SK-N-SH (cell line): Measurements from ENCODE around the gene CYP27B1. TPM values are rescaled to one million over a fixed set of nuclear protein-coding genes. Genes with fewer than 3 reads are reported as not detected.

ENCODE experiments used
- CTCF ChIA-PET: fragments of 300-600, 350-600 bp; formaldehyde crosslinking; extraction: SDS; loops from one replicate; lab custom pipeline; 2021; lab: Yijun Ruan, JAX
- POLR2A ChIA-PET: fragments of 350-600 bp; sonication (Branson Sonifier 250); formaldehyde crosslinking; extraction: SDS; loops from one replicate; lab custom pipeline; 2020; ENCODE audit warnings: antibody characterized with exemption, inconsistent platforms; lab: Yijun Ruan, JAX
- DNase-seq: peaks from one replicate; pipeline ENCODE4 v3.0.0; 2012
- H2AFZ ChIP-seq: fragments of 200-600 bp; sonication (generic); 2 replicates; pipeline ENCODE4 v1.8.1; 2016; ENCODE audit warnings: antibody characterized with exemption, mild to moderate bottlenecking, low read depth
- H3F3A ChIP-seq: fragments of 200-600 bp; sonication (generic); replicated peaks from 2 replicates; pipeline ENCODE3; 2016; ENCODE audit warnings: antibody characterized with exemption, mild to moderate bottlenecking; ENCODE audit not compliant: insufficient read depth
- H3K27ac ChIP-seq, 2 experiments: fragments of 200-500 bp in 1 of 2; fragments of 200-600 bp in 1 of 2; sonication (Bioruptor generic) in 1 of 2; sonication (generic), shearing (Covaris generic) in 1 of 2; 2 replicates each; pipeline versions ENCODE4 v1.5.1 to v1.6.1; 2014 to 2016; ENCODE audit warnings: low read depth in 2 of 2, inconsistent platforms in 1 of 2, low read length in 1 of 2, mild to moderate bottlenecking in 1 of 2, mixed read lengths in 1 of 2
- H3K27me3 ChIP-seq: fragments of 200-600 bp; sonication (generic), shearing (Covaris generic); 2 replicates; pipeline ENCODE4 v1.6.1; 2016; ENCODE audit warnings: mixed run types; ENCODE audit not compliant: insufficient read depth
- H3K36me3 ChIP-seq, 2 experiments: fragments of 200-500 bp in 1 of 2; fragments of 200-600 bp in 1 of 2; sonication (Bioruptor generic) in 1 of 2; sonication (generic) in 1 of 2; replicated peaks in 1 of 2; 2 replicates each; pipeline versions ENCODE3 to v1.5.1; 2014 to 2016; ENCODE audit warnings: low read length in 1 of 2, mild to moderate bottlenecking in 1 of 2; ENCODE audit not compliant: insufficient read depth in 2 of 2, control insufficient read depth in 1 of 2
- H3K4me1 ChIP-seq, 2 experiments: fragments of 200-500 bp in 1 of 2; fragments of 200-600 bp in 1 of 2; sonication (Bioruptor generic) in 1 of 2; sonication (generic), shearing (Covaris generic) in 1 of 2; 2 replicates each; pipeline versions ENCODE4 v1.5.1 to v1.6.1; 2014 to 2016; ENCODE audit warnings: low read depth in 1 of 2, low read length in 1 of 2, mixed run types in 1 of 2; ENCODE audit not compliant: insufficient read depth in 2 of 2, control insufficient read depth in 1 of 2
- H3K4me2 ChIP-seq: fragments of 200-600 bp; sonication (generic), shearing (Covaris generic); 2 replicates; pipeline ENCODE4 v1.6.1; 2017; ENCODE audit warnings: mixed run types
- H3K4me3 ChIP-seq, 2 experiments: fragments of 200-500 bp in 1 of 2; fragments of 200-600 bp in 1 of 2; sonication (Bioruptor generic) in 1 of 2; sonication (generic), shearing (Covaris generic) in 1 of 2; 2 replicates each; pipeline versions ENCODE4 v1.5.1 to v1.8.1; 2014 to 2016; ENCODE audit warnings: low read depth in 2 of 2, inconsistent platforms in 1 of 2, low read length in 1 of 2, mild to moderate bottlenecking in 1 of 2, mixed read lengths in 1 of 2, moderate library complexity in 1 of 2
- H3K79me2 ChIP-seq: fragments of 200-600 bp; sonication (generic); 2 replicates; pipeline ENCODE4 v1.8.1; 2017; ENCODE audit warnings: mild to moderate bottlenecking; ENCODE audit not compliant: insufficient read depth
- H3K9ac ChIP-seq: fragments of 200-600 bp; sonication (generic); 2 replicates; pipeline ENCODE4 v1.6.1; 2017; ENCODE audit warnings: mixed run types
- H3K9me2 ChIP-seq: fragments of 200-600 bp; sonication (generic); 2 replicates; pipeline ENCODE4 v1.6.1; 2017; ENCODE audit warnings: mixed run types
- H3K9me3 ChIP-seq: fragments of 200-600 bp; sonication (generic); 2 replicates; pipeline ENCODE4 v1.6.1; 2017; ENCODE audit warnings: mixed run types, mild to moderate bottlenecking, moderate library complexity
- H4K20me1 ChIP-seq: fragments of 200-600 bp; sonication (generic); 2 replicates; pipeline ENCODE4 v1.6.1; 2017; ENCODE audit warnings: mild to moderate bottlenecking, mixed run types; ENCODE audit not compliant: insufficient read depth
- CHD2 ChIP-seq: fragments of 150-350 bp; IDR thresholded peaks from 2 replicates; pipeline ENCODE4 v1.6.1; 2018; ENCODE audit warnings: low read length; ENCODE audit not compliant: partially characterized antibody
- ELF1 ChIP-seq: IDR thresholded peaks from 2 replicates; pipeline ENCODE4 v1.4.0; 2012
- EP300 ChIP-seq, 2 experiments: IDR thresholded peaks; 2 replicates each; pipeline versions ENCODE4 v1.4.0 to v1.6.1; 2012; ENCODE audit warnings: borderline replicate concordance in 1 of 2, low read depth in 1 of 2, low read length in 1 of 2
- FOSL2 ChIP-seq: IDR thresholded peaks from 2 replicates; pipeline ENCODE4 v1.4.0; 2012; ENCODE audit warnings: low read depth, mild to moderate bottlenecking, moderate library complexity, borderline replicate concordance
- FOXJ3 ChIP-seq: sonication (generic); formaldehyde crosslinking; IDR thresholded peaks from 2 replicates; pipeline ENCODE4 v1.5.1; 2020; ENCODE audit warnings: mild to moderate bottlenecking, missing genetic modification reagents
- FOXM1 ChIP-seq: IDR thresholded peaks from 2 replicates; pipeline ENCODE4 v1.4.0; 2012; ENCODE audit warnings: low read depth, mild to moderate bottlenecking
- GATA2 ChIP-seq: sonication (generic); formaldehyde crosslinking; IDR thresholded peaks from 2 replicates; pipeline ENCODE4 v1.5.0; 2020; ENCODE audit warnings: mild to moderate bottlenecking, missing genetic modification reagents
- MEF2A ChIP-seq: IDR thresholded peaks from 2 replicates; pipeline ENCODE4 v1.4.0; 2012; ENCODE audit warnings: low read depth, borderline replicate concordance
- MXI1 ChIP-seq: IDR thresholded peaks from 2 replicates; pipeline ENCODE4 v1.6.1; 2012; ENCODE audit warnings: mild to moderate bottlenecking, low read depth, low read length, improper control_type of control experiment
- NFIC ChIP-seq: IDR thresholded peaks from 2 replicates; pipeline ENCODE4 v1.4.0; 2012; ENCODE audit warnings: borderline replicate concordance
- RCOR1 ChIP-seq: fragments of 150-350 bp; IDR thresholded peaks from 2 replicates; pipeline ENCODE4 v1.6.1; 2017; ENCODE audit warnings: antibody characterized with exemption, low read length
- RXRA ChIP-seq: IDR thresholded peaks from 2 replicates; pipeline ENCODE4 v1.4.0; 2012; ENCODE audit warnings: low read depth, mild to moderate bottlenecking, borderline replicate concordance
- SIN3A ChIP-seq: IDR thresholded peaks from 2 replicates; pipeline ENCODE4 v1.6.1; 2012; ENCODE audit warnings: low read depth, mild to moderate bottlenecking, low read length, moderate library complexity, borderline replicate concordance
- SMC3 ChIP-seq: IDR thresholded peaks from 2 replicates; pipeline ENCODE4 v1.6.1; 2012; ENCODE audit warnings: low read depth, low read length, improper control_type of control experiment
- TAF1 ChIP-seq: IDR thresholded peaks from 2 replicates; pipeline ENCODE4 v1.6.1; 2012; ENCODE audit warnings: low read depth, mild to moderate bottlenecking, low read length, moderate library complexity, borderline replicate concordance
- TCF12 ChIP-seq: IDR thresholded peaks from 2 replicates; pipeline ENCODE4 v1.4.0; 2012
- WGBS: methylation state at CpG from one replicate; pipeline ENCODE4 v1.1.6; 2017; ENCODE audit warnings: low lambda C conversion rate; 5-methylcytosine and 5-hydroxymethylcytosine counted together
- polyA plus RNA-seq, 3 experiments: library from polyadenylated mRNA; depleted of rRNA; stranded (reverse); fragments of >200 nt; gene quantifications; 2 replicates each; pipeline ENCODE4 v1.2.3, GENCODE V29; 2012
- TF ChIP-seq, protein P1 (sequence below): fragments of 200-600 bp; sonication (generic); IDR thresholded peaks from 2 replicates; pipeline ENCODE4 v1.6.1; 2017; ENCODE audit warnings: antibody characterized with exemption, mild to moderate bottlenecking, moderate library complexity
- TF ChIP-seq, protein P2 (sequence below): IDR thresholded peaks from 2 replicates; pipeline ENCODE4 v1.6.1; 2012; ENCODE audit warnings: mild to moderate bottlenecking, low read depth, low read length, moderate library complexity
- TF ChIP-seq, protein P3 (sequence below): fragments of 150-350 bp; IDR thresholded peaks from 2 replicates; pipeline ENCODE4 v1.6.1; 2017; ENCODE audit warnings: antibody characterized with exemption, low read length, low read depth, borderline replicate concordance
- TF ChIP-seq, protein P4 (sequence below): IDR thresholded peaks from 2 replicates; pipeline ENCODE4 v1.4.0; 2012; ENCODE audit warnings: low read depth
- TF ChIP-seq, protein P5 (sequence below): IDR thresholded peaks from 2 replicates; pipeline ENCODE4; 2012

The CYP27B1 gene
- polyA plus RNA-seq, 1 of the 3 experiments (the other 2 are of a cell fraction) = 1.7 TPM

DNA sequence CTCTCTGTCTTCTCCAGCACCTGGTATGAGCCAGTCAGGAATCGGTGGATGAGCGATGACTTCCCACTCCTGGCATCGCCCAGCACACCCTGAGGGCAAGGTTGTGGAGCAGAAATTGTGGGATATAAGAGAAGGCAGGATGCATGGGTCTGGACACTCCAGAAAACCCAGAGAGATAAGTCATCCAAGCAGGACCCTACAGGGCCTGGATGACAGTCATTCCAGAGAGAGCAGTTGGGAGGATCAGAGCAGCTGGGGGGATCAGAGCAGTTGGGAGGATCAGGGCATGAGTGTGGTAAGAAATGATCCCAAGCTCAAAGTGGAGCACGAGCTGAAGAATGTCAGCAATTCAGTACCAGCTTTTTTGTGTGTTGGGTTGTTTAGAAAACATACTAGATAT lies 32.3 kb downstream of the CYP27B1 start:
- TF ChIP-seq, protein P1, sequence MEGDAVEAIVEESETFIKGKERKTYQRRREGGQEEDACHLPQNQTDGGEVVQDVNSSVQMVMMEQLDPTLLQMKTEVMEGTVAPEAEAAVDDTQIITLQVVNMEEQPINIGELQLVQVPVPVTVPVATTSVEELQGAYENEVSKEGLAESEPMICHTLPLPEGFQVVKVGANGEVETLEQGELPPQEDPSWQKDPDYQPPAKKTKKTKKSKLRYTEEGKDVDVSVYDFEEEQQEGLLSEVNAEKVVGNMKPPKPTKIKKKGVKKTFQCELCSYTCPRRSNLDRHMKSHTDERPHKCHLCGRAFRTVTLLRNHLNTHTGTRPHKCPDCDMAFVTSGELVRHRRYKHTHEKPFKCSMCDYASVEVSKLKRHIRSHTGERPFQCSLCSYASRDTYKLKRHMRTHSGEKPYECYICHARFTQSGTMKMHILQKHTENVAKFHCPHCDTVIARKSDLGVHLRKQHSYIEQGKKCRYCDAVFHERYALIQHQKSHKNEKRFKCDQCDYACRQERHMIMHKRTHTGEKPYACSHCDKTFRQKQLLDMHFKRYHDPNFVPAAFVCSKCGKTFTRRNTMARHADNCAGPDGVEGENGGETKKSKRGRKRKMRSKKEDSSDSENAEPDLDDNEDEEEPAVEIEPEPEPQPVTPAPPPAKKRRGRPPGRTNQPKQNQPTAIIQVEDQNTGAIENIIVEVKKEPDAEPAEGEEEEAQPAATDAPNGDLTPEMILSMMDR = no peak
- no peak for TF ChIP-seq CHD2
- TF ChIP-seq SIN3A = no peak
- TF ChIP-seq, protein P2, sequence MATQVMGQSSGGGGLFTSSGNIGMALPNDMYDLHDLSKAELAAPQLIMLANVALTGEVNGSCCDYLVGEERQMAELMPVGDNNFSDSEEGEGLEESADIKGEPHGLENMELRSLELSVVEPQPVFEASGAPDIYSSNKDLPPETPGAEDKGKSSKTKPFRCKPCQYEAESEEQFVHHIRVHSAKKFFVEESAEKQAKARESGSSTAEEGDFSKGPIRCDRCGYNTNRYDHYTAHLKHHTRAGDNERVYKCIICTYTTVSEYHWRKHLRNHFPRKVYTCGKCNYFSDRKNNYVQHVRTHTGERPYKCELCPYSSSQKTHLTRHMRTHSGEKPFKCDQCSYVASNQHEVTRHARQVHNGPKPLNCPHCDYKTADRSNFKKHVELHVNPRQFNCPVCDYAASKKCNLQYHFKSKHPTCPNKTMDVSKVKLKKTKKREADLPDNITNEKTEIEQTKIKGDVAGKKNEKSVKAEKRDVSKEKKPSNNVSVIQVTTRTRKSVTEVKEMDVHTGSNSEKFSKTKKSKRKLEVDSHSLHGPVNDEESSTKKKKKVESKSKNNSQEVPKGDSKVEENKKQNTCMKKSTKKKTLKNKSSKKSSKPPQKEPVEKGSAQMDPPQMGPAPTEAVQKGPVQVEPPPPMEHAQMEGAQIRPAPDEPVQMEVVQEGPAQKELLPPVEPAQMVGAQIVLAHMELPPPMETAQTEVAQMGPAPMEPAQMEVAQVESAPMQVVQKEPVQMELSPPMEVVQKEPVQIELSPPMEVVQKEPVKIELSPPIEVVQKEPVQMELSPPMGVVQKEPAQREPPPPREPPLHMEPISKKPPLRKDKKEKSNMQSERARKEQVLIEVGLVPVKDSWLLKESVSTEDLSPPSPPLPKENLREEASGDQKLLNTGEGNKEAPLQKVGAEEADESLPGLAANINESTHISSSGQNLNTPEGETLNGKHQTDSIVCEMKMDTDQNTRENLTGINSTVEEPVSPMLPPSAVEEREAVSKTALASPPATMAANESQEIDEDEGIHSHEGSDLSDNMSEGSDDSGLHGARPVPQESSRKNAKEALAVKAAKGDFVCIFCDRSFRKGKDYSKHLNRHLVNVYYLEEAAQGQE = no peak
- TF ChIP-seq, protein P3, sequence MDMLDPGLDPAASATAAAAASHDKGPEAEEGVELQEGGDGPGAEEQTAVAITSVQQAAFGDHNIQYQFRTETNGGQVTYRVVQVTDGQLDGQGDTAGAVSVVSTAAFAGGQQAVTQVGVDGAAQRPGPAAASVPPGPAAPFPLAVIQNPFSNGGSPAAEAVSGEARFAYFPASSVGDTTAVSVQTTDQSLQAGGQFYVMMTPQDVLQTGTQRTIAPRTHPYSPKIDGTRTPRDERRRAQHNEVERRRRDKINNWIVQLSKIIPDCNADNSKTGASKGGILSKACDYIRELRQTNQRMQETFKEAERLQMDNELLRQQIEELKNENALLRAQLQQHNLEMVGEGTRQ = no peak
- TF ChIP-seq MEF2A = no peak
- TF ChIP-seq, protein P4, sequence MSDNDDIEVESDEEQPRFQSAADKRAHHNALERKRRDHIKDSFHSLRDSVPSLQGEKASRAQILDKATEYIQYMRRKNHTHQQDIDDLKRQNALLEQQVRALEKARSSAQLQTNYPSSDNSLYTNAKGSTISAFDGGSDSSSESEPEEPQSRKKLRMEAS = no peak
- Histone ChIP-seq H3K9me3 (no peaks in the 10 kb centered on the region), H3K4me1 (peaks cover 0 to 29% of the 10 kb centered on the region in 2 experiments; a peak in 2 of 4 replicates), H3K4me2 (no peak overlapping the region), H2AFZ (no peak overlapping the region), H4K20me1 (no peaks in the 10 kb centered on the region), H3K36me3 (peaks cover 0 to 14% of the 10 kb centered on the region in 2 experiments), H3K79me2 (no peaks in the 10 kb centered on the region), H3K27me3 (no peaks in the 10 kb centered on the region), H3F3A (peaks cover 18% of the 10 kb centered on the region), H3K9ac (no peak overlapping the region), H3K9me2 (no peaks in the 10 kb centered on the region), H3K4me3 (no peak overlapping the region), H3K27ac (no peak overlapping the region)
- CTCF ChIA-PET = interaction anchor here (1.0 to 7.1 kb wide), 9 partner anchors 11 to 276 kb away, joined by 3 to 133 read pairs (median 9); partner anchors contain the start of genes B4GALNT1, GLI1 and OS9
- no peak for DNase-seq
- 89% methylated on average over 4 of the region's 4 CpGs for WGBS
- POLR2A ChIA-PET = interaction anchor here (2.6 to 2.9 kb wide), 2 partner anchors 9 to 10 kb away, joined by 17 to 21 read pairs; partner anchors contain the start of gene TSPAN31

DNA sequence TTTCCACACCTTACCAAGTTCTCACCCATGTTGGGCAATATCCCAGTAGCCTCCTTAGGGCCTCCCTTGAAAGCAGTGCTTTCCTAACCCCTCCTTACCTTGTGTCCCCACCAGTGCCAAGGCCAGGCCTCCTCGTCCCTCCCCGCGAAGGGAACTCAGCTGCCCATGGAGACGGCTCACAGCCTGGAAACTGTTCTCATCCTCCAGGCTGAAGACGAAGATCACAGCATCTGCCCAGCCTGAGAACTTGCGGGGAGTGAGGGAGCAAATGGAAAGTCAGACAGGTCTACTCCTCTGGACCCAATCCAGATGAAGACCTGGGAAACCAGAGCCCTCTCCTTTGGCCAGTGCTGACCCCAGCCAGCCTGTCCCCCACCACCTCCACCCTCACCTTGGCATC lies 33.0 kb downstream of the CYP27B1 start:
- H4K20me1 ChIP-seq = no peaks in the 10 kb centered on the region
- H3K36me3 ChIP-seq = peaks cover 0 to 14% of the 10 kb centered on the region in 2 experiments
- no peaks in the 10 kb centered on the region for H3K9me2 ChIP-seq
- ChIA-PET CTCF (interaction anchor here (5.7 to 7.1 kb wide), 2 partner anchors 10 to 152 kb away, joined by 59 to 133 read pairs; no protein-coding TSS in a partner anchor), POLR2A (no interaction called here)
- H3K79me2 ChIP-seq = no peaks in the 10 kb centered on the region
- H3K9ac ChIP-seq = no peak overlapping the region
- H3F3A ChIP-seq = peaks cover 18% of the 10 kb centered on the region
- no peaks in the 10 kb centered on the region for H3K27me3 ChIP-seq
- no peak for DNase-seq
- H3K4me2 ChIP-seq = no peak overlapping the region
- no peak overlapping the region for H2AFZ ChIP-seq
- H3K9me3 ChIP-seq = no peaks in the 10 kb centered on the region
- H3K4me1 ChIP-seq = peaks cover 0 to 22% of the 10 kb centered on the region in 2 experiments; a peak in 2 of 4 replicates
- no peak overlapping the region for H3K27ac ChIP-seq
- 80% methylated on average over 6 of the region's 6 CpGs for WGBS
- no peak overlapping the region for H3K4me3 ChIP-seq
- no peak for TF ChIP-seq RXRA
- TF ChIP-seq FOXM1 = no peak
- TF ChIP-seq TAF1 = no peak
- no peak for TF ChIP-seq EP300 (IDR thresholded peaks at IDR 0.05; ENCODE audit: borderline replicate concordance in 1 of 2, low read depth in 1 of 2, low read length in 1 of 2)
- no peak for TF ChIP-seq NFIC
- TF ChIP-seq SMC3 = no peak
- no peak for TF ChIP-seq ELF1
- TF ChIP-seq RCOR1 = no peak
- TF ChIP-seq FOSL2 = no peak
- no peak for TF ChIP-seq TCF12
- no peak for TF ChIP-seq FOXJ3 (CRISPR knock-in tag)
- no peak for TF ChIP-seq MXI1
- no peak for TF ChIP-seq GATA2 (CRISPR knock-in tag)
- TF ChIP-seq MEF2A = no peak
- TF ChIP-seq, protein P5, sequence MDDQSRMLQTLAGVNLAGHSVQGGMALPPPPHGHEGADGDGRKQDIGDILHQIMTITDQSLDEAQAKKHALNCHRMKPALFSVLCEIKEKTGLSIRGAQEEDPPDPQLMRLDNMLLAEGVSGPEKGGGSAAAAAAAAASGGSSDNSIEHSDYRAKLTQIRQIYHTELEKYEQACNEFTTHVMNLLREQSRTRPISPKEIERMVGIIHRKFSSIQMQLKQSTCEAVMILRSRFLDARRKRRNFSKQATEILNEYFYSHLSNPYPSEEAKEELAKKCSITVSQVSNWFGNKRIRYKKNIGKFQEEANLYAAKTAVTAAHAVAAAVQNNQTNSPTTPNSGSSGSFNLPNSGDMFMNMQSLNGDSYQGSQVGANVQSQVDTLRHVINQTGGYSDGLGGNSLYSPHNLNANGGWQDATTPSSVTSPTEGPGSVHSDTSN = no peak
- no peak for TF ChIP-seq SIN3A
